ENCODE results near the gene ATG4A.

GRCh38 chrX:108159028-108159670 lies 67.6 kb downstream of the ATG4A start:
- TF ChIP-seq RARB (CRISPR knock-in tag; IDR thresholded peaks at IDR 0.05) (no peak), ZNF70 (CRISPR knock-in tag; IDR thresholded peaks at IDR 0.05) (no peak), PATZ1 (CRISPR knock-in tag; IDR thresholded peaks at IDR 0.05; ENCODE audit: borderline replicate concordance) (no peak)
